ENCODE results near the gene COX10. TPM values are rescaled to one million over a fixed set of nuclear protein-coding genes. Genes with fewer than 3 reads are reported as not detected.

The COX10 gene
- polyA plus RNA-seq, 1 experiment: 12.9 TPM

DNA sequence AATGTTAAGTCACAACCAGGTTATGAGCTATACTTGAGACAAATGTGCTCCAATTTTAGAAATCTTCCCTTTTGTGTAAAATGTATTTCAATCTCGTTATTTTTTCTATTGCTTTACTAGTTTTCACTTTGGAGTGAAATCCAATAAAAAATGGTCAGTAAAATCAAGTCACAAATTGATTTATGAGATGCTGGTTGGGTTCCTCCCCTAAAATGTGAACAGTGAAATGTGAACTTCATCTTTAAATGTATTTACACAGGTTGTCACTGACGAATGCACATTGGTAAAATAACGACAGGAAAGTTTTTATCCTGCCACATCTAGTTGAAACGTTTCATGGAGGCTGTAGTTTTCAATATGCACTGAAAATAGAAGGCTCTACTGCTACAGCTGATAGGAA lies 55.5 kb downstream of the COX10 start:
- POLR2A ChIA-PET: no interaction called here
- Histone ChIP-seq H3K27me3 (ENCODE audit: control insufficient read depth, insufficient read depth, low read length) (no peaks in the 10 kb centered on the region), H3K27ac (ENCODE audit: low read depth, low read length) (no peak overlapping the region), H3K4me3 (ENCODE audit: low read depth, low read length) (no peak overlapping the region), H3K9me3 (ENCODE audit: control insufficient read depth, insufficient read depth, low read length) (no peaks in the 10 kb centered on the region)
- no peak for TF ChIP-seq CTCF (IDR thresholded peaks at IDR 0.05; ENCODE audit: low read depth, low read length)
- CTCF ChIA-PET: no interaction called here
- DNase-seq (ENCODE audit: low read depth, low spot score): no peak

DNA sequence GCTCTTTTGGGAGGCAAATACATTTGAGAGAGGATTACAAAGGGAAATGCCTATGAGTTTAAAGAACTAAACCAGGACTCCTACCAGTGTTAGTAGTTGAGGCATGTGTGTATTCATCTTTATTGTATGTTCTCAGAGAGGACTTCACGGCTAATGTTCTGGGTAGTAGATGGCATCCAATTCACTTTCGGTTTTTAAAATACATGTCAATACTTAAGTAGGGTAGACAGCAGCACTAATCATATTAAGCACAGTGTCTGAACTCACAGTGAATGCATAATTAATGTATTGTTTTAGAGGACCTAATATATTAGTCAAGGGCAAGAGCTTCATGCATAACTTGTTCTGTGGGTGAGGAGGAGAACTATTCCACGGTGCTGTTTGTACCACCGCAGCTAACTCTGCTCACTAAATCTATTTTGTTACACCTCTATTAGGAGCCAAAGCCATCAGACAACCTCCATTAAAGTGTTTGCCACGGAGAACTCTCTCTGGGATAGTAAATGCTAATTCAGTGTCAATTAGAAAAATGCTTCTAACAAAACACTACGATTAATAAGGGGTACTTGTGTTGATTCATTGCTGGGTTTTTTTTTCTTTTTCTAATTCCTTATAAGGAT lies 56.3 kb downstream of the COX10 start:
- TF ChIP-seq CTCF (IDR thresholded peaks at IDR 0.05; ENCODE audit: low read depth, low read length): no peak
- POLR2A ChIA-PET: no interaction called here
- Histone ChIP-seq H3K9me3 (ENCODE audit: control insufficient read depth, insufficient read depth, low read length) (no peaks in the 10 kb centered on the region), H3K27me3 (ENCODE audit: control insufficient read depth, insufficient read depth, low read length) (no peaks in the 10 kb centered on the region), H3K27ac (ENCODE audit: low read depth, low read length) (no peak overlapping the region), H3K4me3 (ENCODE audit: low read depth, low read length) (no peak overlapping the region)
- CTCF ChIA-PET: interaction anchor here (1.0 kb wide), 1 partner anchor 24 kb away, joined by 3 read pairs; no protein-coding TSS in a partner anchor
- DNase-seq (ENCODE audit: low read depth, low spot score): no peak

- no peak for TF ChIP-seq CTCF (IDR thresholded peaks at IDR 0.05; ENCODE audit: low read depth, low read length)
- DNase-seq (ENCODE audit: low read depth, low spot score): no peak
- no peaks in the 10 kb centered on the region for H3K27me3 ChIP-seq (ENCODE audit: control insufficient read depth, insufficient read depth, low read length)
- no peak overlapping the region for H3K4me3 ChIP-seq (ENCODE audit: low read depth, low read length)
- POLR2A ChIA-PET: no interaction called here
- no peaks in the 10 kb centered on the region for H3K9me3 ChIP-seq (ENCODE audit: control insufficient read depth, insufficient read depth, low read length)
- CTCF ChIA-PET: no interaction called here
- no peak overlapping the region for H3K27ac ChIP-seq (ENCODE audit: low read depth, low read length)
Measured at GRCh38 chr17:14133104-14133503, 63.8 kb downstream of the COX10 start.

GRCh38 chr17:14134456-14134855 lies 65.2 kb downstream of the COX10 start:
- Histone ChIP-seq H3K27ac (ENCODE audit: low read depth, low read length) (no peak overlapping the region), H3K9me3 (ENCODE audit: control insufficient read depth, insufficient read depth, low read length) (no peaks in the 10 kb centered on the region), H3K4me3 (ENCODE audit: low read depth, low read length) (no peak overlapping the region), H3K27me3 (ENCODE audit: control insufficient read depth, insufficient read depth, low read length) (no peaks in the 10 kb centered on the region)
- ChIA-PET CTCF (interaction anchor here (0.6 kb wide), 1 partner anchor 644 kb away, joined by 8 read pairs; no protein-coding TSS in a partner anchor), POLR2A (no interaction called here)
- no peak for DNase-seq (ENCODE audit: low read depth, low spot score)
- no peak for TF ChIP-seq CTCF (IDR thresholded peaks at IDR 0.05; ENCODE audit: low read depth, low read length)

- DNase-seq (ENCODE audit: low read depth, low spot score): no peak
- Histone ChIP-seq H3K27me3 (ENCODE audit: control insufficient read depth, insufficient read depth, low read length) (no peaks in the 10 kb centered on the region), H3K4me3 (ENCODE audit: low read depth, low read length) (no peak overlapping the region), H3K27ac (ENCODE audit: low read depth, low read length) (no peak overlapping the region), H3K9me3 (ENCODE audit: control insufficient read depth, insufficient read depth, low read length) (no peaks in the 10 kb centered on the region)
- CTCF ChIA-PET: interaction anchor here (0.7 kb wide), 1 partner anchor 8 kb away, joined by 3 read pairs; no protein-coding TSS in a partner anchor
- no peak for TF ChIP-seq CTCF (IDR thresholded peaks at IDR 0.05; ENCODE audit: low read depth, low read length)
- POLR2A ChIA-PET: no interaction called here
Measured at GRCh38 chr17:14135906-14136590, 66.7 kb downstream of the COX10 start.
